ENCODE results near the gene POLR1H. TPM values are rescaled to one million over a fixed set of nuclear protein-coding genes. Genes with fewer than 3 reads are reported as not detected.
A peak's percentile ranks its signal among the peaks of the same experiment; 100 is the strongest.

Gene POLR1H
- total and polyA plus RNA-seq, 2 experiments from 2014 or later, result 22.0 to 26.8 TPM

GRCh38 chr6:30041221-30041620 is 19.8 kb upstream of the POLR1H start:
- no peaks in the 10 kb centered on the region for H3K27me3 ChIP-seq
- no peak overlapping the region for H3K4me3 ChIP-seq
- no peak overlapping the region for H3K27ac ChIP-seq
- H3K9me3 ChIP-seq (ENCODE audit: low read depth), result no peaks in the 10 kb centered on the region
- TF ChIP-seq, protein P1, sequence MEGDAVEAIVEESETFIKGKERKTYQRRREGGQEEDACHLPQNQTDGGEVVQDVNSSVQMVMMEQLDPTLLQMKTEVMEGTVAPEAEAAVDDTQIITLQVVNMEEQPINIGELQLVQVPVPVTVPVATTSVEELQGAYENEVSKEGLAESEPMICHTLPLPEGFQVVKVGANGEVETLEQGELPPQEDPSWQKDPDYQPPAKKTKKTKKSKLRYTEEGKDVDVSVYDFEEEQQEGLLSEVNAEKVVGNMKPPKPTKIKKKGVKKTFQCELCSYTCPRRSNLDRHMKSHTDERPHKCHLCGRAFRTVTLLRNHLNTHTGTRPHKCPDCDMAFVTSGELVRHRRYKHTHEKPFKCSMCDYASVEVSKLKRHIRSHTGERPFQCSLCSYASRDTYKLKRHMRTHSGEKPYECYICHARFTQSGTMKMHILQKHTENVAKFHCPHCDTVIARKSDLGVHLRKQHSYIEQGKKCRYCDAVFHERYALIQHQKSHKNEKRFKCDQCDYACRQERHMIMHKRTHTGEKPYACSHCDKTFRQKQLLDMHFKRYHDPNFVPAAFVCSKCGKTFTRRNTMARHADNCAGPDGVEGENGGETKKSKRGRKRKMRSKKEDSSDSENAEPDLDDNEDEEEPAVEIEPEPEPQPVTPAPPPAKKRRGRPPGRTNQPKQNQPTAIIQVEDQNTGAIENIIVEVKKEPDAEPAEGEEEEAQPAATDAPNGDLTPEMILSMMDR (IDR thresholded peaks at IDR 0.05; ENCODE audit: low read depth, low read length), result no peak
- no peaks in the 10 kb centered on the region for H3K4me1 ChIP-seq (ENCODE audit: low read depth)
- no peaks in the 10 kb centered on the region for H3K36me3 ChIP-seq
- DNase-seq (ENCODE audit: low read depth in 1 of 2, low spot score in 1 of 2), result no peak

DNA sequence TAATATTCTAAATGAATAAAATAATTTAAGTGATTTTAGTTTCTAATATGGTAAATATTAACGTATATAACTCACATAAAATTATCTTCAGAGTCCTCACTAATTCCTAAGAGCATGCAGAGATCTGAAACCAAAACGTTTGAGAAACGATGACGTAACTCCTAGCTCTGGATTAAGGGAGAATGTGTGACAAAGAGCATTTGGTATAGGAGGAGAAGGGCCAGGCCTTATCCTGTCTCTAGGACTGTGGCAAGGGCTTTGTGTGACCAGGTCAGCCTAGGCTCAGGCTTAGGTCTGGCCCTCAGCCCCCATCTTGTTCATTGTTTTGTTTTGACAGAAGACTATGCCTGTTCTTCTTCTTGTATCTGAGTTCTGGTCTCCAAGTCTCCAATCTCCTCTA is 19.2 kb upstream of the POLR1H start:
- Histone ChIP-seq H3K9me3 (ENCODE audit: low read depth) (no peaks in the 10 kb centered on the region), H3K4me1 (ENCODE audit: low read depth) (no peaks in the 10 kb centered on the region), H3K27ac (no peak overlapping the region), H3K27me3 (no peaks in the 10 kb centered on the region), H3K4me3 (no peak overlapping the region), H3K36me3 (no peaks in the 10 kb centered on the region)
- TF ChIP-seq, protein P1 (IDR thresholded peaks at IDR 0.05; ENCODE audit: low read depth, low read length), result no peak
- peak in 1 of 2 donors; percentile 22 for DNase-seq (ENCODE audit: low read depth in 1 of 2, low spot score in 1 of 2)

DNA sequence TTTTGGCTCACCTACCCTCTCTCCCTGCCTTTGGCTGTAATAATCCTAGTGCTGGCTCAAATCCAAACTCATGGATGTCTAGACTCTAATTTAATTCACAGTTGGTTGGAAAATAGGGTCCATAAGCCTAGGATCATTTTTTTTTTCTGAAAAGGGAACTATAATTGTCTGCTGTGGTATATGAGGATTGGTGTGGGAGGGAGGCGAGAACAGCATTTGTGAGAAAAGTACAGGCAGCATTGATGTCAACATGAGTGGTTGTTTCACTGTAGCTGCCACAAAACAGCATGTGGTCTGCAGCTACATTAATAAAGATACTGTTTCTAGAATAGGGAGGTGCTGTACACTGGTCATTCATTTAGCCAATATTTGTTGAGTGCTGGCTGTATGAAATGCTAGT is 18.6 kb upstream of the POLR1H start:
- Histone ChIP-seq H3K9me3 (ENCODE audit: low read depth) (no peaks in the 10 kb centered on the region), H3K4me3 (no peak overlapping the region), H3K27ac (no peak overlapping the region), H3K36me3 (no peaks in the 10 kb centered on the region), H3K4me1 (ENCODE audit: low read depth) (no peaks in the 10 kb centered on the region), H3K27me3 (no peaks in the 10 kb centered on the region)
- DNase-seq (ENCODE audit: low read depth in 1 of 2, low spot score in 1 of 2), result no peak
- TF ChIP-seq, protein P1 (IDR thresholded peaks at IDR 0.05; ENCODE audit: low read depth, low read length), result no peak

GRCh38 chr6:30042914-30043313 is 18.2 kb upstream of the POLR1H start:
- no peaks in the 10 kb centered on the region for H3K9me3 ChIP-seq (ENCODE audit: low read depth)
- H3K4me1 ChIP-seq (ENCODE audit: low read depth), result no peaks in the 10 kb centered on the region
- no peaks in the 10 kb centered on the region for H3K36me3 ChIP-seq
- H3K27me3 ChIP-seq, result no peaks in the 10 kb centered on the region
- H3K27ac ChIP-seq, result no peak overlapping the region
- H3K4me3 ChIP-seq, result no peak overlapping the region
- DNase-seq (ENCODE audit: low read depth in 1 of 2, low spot score in 1 of 2), result no peak
- TF ChIP-seq, protein P1 (IDR thresholded peaks at IDR 0.05; ENCODE audit: low read depth, low read length), result no peak

- TF ChIP-seq, protein P1 (IDR thresholded peaks at IDR 0.05; ENCODE audit: low read depth, low read length), result no peak
- H3K4me3 ChIP-seq, result no peak overlapping the region
- H3K27ac ChIP-seq, result no peak overlapping the region
- no peaks in the 10 kb centered on the region for H3K36me3 ChIP-seq
- DNase-seq (ENCODE audit: low read depth in 1 of 2, low spot score in 1 of 2), result no peak
- no peaks in the 10 kb centered on the region for H3K9me3 ChIP-seq (ENCODE audit: low read depth)
- no peaks in the 10 kb centered on the region for H3K4me1 ChIP-seq (ENCODE audit: low read depth)
- no peaks in the 10 kb centered on the region for H3K27me3 ChIP-seq
These were observed 17.3 kb upstream of the POLR1H start for GRCh38 chr6:30043744-30044143.

GRCh38 chr6:30044630-30045029 is 16.4 kb upstream of the POLR1H start:
- no peak overlapping the region for H3K4me3 ChIP-seq
- TF ChIP-seq, protein P1 (IDR thresholded peaks at IDR 0.05; ENCODE audit: low read depth, low read length), result no peak
- DNase-seq (ENCODE audit: low read depth in 1 of 2, low spot score in 1 of 2), result peak in 1 of 2 donors; percentile 59
- no peaks in the 10 kb centered on the region for H3K27me3 ChIP-seq
- H3K36me3 ChIP-seq, result no peaks in the 10 kb centered on the region
- H3K9me3 ChIP-seq (ENCODE audit: low read depth), result no peaks in the 10 kb centered on the region
- no peak overlapping the region for H3K27ac ChIP-seq
- H3K4me1 ChIP-seq (ENCODE audit: low read depth), result no peaks in the 10 kb centered on the region
